H1 (cell line): Measurements from ENCODE around the gene MEF2B. TPM values are rescaled to one million over a fixed set of nuclear protein-coding genes. Genes with fewer than 3 reads are reported as not detected.

Experiments used
- CREB1 ChIP-seq: IDR thresholded peaks from 2 replicates; pipeline ENCODE4 v1.6.1; 2012; ENCODE audit warnings: inconsistent platforms
- JUN ChIP-seq: IDR thresholded peaks from 2 replicates; pipeline ENCODE4 v1.6.1; 2011; ENCODE audit warnings: low read depth, mild to moderate bottlenecking, improper control_type of control experiment, low read length
- RFX5 ChIP-seq: IDR thresholded peaks from 2 replicates; pipeline ENCODE4 v1.6.1; 2011; ENCODE audit warnings: low read depth, low read length, improper control_type of control experiment, borderline replicate concordance
- SP1 ChIP-seq: IDR thresholded peaks from 2 replicates; pipeline ENCODE4 v1.6.1; 2011; ENCODE audit warnings: low read depth, low read length
- SUZ12 ChIP-seq: fragments of 200-600 bp; sonication (generic); IDR thresholded peaks from 2 replicates; pipeline ENCODE4 v1.6.1; 2012; ENCODE audit warnings: mild to moderate bottlenecking, inconsistent platforms, low read length, moderate library complexity, mixed read lengths
- TCF12 ChIP-seq: IDR thresholded peaks from 2 replicates; pipeline ENCODE4 v1.6.1; 2011; ENCODE audit warnings: low read depth, mild to moderate bottlenecking, low read length
- USF2 ChIP-seq: IDR thresholded peaks from 2 replicates; pipeline ENCODE4 v1.6.1; 2011; ENCODE audit warnings: low read length, improper control_type of control experiment
- polyA plus RNA-seq, 7 experiments: library from polyadenylated mRNA; depleted of rRNA in 3 of 7; stranded (reverse) in 5 of 7; unstranded in 2 of 7; fragments of >200 nt in 5 of 7; fragments of 200-250 nt in 2 of 7; gene quantifications; 1 replicate in 5 of 7; 2 replicates in 1 of 7; 4 replicates in 1 of 7; pipeline versions ENCODE4 v1.2.1 to v1.2.3, GENCODE V29; 2011 to 2013; ENCODE audit warnings: missing spikeins in 2 of 7, mixed read lengths in 2 of 7
- total RNA-seq: library from RNA; stranded (reverse); fragmentation: NEBNext Ultra II Directional; extraction: Animal tissue kit (Norgen Biotek cat#: 25700); gene quantifications from 2 replicates; pipeline ENCODE4 v1.2.1, GENCODE V29; 2021
- TF ChIP-seq, protein P1 (sequence below): fragments of 300-600 bp; sonication (generic); IDR thresholded peaks from 2 replicates; pipeline ENCODE4 v1.7.1; 2012; ENCODE audit warnings: low read length, moderate library complexity, mild to moderate bottlenecking, inconsistent platforms; ENCODE audit not compliant: insufficient replicate concordance
- TF ChIP-seq, protein P2 (sequence below): IDR thresholded peaks from 2 replicates; pipeline ENCODE4 v1.6.1; 2012; ENCODE audit warnings: low read length, inconsistent platforms

The MEF2B gene
- total and polyA plus RNA-seq, 2 of the 8 experiments (the other 6 are each of a cell fraction or from before 2014, with no cell fraction given), result 2.8 to 3.7 TPM

DNA sequence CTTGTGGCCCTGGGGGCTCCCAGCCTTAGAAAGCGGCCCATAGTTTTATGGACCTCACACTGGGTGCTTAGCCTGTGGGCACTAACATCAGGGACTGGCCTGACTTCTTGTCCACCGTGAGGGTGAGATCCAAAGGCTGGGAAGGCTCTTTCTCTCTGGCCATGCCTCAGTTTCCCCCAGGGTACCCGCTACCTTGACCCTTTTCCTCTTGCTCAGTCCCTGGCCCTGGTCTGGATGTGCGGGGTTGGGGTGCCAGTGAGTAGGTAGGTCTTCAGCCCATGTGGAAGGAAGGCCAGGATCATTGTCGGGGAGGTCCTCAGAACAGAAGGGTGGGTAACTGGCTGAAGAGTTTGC, 30.2 kb downstream of the MEF2B start (continued):
- TF ChIP-seq, protein P1, sequence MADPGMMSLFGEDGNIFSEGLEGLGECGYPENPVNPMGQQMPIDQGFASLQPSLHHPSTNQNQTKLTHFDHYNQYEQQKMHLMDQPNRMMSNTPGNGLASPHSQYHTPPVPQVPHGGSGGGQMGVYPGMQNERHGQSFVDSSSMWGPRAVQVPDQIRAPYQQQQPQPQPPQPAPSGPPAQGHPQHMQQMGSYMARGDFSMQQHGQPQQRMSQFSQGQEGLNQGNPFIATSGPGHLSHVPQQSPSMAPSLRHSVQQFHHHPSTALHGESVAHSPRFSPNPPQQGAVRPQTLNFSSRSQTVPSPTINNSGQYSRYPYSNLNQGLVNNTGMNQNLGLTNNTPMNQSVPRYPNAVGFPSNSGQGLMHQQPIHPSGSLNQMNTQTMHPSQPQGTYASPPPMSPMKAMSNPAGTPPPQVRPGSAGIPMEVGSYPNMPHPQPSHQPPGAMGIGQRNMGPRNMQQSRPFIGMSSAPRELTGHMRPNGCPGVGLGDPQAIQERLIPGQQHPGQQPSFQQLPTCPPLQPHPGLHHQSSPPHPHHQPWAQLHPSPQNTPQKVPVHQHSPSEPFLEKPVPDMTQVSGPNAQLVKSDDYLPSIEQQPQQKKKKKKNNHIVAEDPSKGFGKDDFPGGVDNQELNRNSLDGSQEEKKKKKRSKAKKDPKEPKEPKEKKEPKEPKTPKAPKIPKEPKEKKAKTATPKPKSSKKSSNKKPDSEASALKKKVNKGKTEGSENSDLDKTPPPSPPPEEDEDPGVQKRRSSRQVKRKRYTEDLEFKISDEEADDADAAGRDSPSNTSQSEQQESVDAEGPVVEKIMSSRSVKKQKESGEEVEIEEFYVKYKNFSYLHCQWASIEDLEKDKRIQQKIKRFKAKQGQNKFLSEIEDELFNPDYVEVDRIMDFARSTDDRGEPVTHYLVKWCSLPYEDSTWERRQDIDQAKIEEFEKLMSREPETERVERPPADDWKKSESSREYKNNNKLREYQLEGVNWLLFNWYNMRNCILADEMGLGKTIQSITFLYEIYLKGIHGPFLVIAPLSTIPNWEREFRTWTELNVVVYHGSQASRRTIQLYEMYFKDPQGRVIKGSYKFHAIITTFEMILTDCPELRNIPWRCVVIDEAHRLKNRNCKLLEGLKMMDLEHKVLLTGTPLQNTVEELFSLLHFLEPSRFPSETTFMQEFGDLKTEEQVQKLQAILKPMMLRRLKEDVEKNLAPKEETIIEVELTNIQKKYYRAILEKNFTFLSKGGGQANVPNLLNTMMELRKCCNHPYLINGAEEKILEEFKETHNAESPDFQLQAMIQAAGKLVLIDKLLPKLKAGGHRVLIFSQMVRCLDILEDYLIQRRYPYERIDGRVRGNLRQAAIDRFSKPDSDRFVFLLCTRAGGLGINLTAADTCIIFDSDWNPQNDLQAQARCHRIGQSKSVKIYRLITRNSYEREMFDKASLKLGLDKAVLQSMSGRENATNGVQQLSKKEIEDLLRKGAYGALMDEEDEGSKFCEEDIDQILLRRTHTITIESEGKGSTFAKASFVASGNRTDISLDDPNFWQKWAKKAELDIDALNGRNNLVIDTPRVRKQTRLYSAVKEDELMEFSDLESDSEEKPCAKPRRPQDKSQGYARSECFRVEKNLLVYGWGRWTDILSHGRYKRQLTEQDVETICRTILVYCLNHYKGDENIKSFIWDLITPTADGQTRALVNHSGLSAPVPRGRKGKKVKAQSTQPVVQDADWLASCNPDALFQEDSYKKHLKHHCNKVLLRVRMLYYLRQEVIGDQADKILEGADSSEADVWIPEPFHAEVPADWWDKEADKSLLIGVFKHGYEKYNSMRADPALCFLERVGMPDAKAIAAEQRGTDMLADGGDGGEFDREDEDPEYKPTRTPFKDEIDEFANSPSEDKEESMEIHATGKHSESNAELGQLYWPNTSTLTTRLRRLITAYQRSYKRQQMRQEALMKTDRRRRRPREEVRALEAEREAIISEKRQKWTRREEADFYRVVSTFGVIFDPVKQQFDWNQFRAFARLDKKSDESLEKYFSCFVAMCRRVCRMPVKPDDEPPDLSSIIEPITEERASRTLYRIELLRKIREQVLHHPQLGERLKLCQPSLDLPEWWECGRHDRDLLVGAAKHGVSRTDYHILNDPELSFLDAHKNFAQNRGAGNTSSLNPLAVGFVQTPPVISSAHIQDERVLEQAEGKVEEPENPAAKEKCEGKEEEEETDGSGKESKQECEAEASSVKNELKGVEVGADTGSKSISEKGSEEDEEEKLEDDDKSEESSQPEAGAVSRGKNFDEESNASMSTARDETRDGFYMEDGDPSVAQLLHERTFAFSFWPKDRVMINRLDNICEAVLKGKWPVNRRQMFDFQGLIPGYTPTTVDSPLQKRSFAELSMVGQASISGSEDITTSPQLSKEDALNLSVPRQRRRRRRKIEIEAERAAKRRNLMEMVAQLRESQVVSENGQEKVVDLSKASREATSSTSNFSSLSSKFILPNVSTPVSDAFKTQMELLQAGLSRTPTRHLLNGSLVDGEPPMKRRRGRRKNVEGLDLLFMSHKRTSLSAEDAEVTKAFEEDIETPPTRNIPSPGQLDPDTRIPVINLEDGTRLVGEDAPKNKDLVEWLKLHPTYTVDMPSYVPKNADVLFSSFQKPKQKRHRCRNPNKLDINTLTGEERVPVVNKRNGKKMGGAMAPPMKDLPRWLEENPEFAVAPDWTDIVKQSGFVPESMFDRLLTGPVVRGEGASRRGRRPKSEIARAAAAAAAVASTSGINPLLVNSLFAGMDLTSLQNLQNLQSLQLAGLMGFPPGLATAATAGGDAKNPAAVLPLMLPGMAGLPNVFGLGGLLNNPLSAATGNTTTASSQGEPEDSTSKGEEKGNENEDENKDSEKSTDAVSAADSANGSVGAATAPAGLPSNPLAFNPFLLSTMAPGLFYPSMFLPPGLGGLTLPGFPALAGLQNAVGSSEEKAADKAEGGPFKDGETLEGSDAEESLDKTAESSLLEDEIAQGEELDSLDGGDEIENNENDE, result no peak
- TF ChIP-seq CREB1 (no peak), SP1 (no peak), RFX5 (no peak), SUZ12 (no peak), TCF12 (no peak), JUN (no peak), USF2 (no peak)
- TF ChIP-seq, protein P2, sequence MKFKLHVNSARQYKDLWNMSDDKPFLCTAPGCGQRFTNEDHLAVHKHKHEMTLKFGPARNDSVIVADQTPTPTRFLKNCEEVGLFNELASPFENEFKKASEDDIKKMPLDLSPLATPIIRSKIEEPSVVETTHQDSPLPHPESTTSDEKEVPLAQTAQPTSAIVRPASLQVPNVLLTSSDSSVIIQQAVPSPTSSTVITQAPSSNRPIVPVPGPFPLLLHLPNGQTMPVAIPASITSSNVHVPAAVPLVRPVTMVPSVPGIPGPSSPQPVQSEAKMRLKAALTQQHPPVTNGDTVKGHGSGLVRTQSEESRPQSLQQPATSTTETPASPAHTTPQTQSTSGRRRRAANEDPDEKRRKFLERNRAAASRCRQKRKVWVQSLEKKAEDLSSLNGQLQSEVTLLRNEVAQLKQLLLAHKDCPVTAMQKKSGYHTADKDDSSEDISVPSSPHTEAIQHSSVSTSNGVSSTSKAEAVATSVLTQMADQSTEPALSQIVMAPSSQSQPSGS, result no peak
